HG03175 (cell line): ENCODE data around the gene PDPR.
A peak's percentile ranks its signal among the peaks of the same experiment; 100 is the strongest.
"Not testable (repeated sequence)": the region's sequence is repeated elsewhere in the genome, so short reads cannot be mapped to it uniquely, and the experiment has no call there.

Experiments used
- ATAC-seq: cut with Tn5 transposase; IDR thresholded peaks from one replicate; pipeline ENCODE4 v1.9.1; 2021; ENCODE audit warnings: mild to moderate bottlenecking, moderate library complexity; ENCODE audit not compliant: unreplicated experiment

PDPR gene

DNA sequence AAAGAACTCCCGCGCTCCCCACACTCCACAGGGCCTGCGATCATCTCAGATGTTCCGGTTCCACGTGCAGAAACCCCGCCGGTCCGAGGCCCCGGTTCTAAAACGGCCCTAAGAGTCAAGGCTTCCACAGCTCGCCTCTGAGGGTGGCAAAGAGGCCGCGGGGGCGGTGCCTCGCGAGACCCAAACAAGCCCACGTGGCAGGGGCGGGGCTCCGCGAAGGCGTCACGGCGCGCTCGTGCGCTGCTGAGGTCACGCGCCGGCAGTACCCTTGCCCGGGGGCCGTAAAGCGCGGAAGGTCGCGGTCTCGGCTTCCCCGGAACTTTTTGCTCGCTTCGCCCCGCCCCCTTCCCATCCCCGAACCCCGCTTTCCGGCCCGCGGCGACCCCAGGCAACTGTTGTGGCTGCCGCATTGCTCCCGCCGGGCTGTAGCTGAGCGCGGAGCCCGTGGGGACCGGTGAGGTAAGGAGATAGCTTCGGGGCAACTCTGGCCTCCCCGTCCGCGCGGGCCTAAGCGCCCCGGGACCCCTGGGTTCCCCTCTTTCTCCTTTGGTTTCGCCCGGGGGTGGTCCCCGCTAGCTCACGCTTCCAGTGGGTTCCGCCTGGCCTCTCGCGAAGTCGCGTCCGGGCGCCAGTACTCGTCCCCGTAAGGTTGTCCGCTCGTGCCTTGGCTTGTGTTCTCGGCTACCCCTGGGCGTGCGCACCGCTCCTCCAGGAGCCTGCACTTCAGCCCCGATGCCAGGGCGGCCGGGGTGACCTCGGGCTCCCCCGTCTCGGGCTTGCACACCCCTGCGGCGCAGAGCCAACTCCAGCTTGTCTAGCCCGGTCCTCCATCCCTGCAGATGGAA is at the start of gene PDPR:
Gene PDPR, plus strand, starts transcription at position 351 of the 845 bp plus-strand sequence. CDS start 6,161 bp downstream, outside the sequence.
- peak; percentile 92 for ATAC-seq

- not testable (repeated sequence) for ATAC-seq
Measured at GRCh38 chr16:70064841-70065370, 49.2 kb upstream of the PDPR start.

DNA sequence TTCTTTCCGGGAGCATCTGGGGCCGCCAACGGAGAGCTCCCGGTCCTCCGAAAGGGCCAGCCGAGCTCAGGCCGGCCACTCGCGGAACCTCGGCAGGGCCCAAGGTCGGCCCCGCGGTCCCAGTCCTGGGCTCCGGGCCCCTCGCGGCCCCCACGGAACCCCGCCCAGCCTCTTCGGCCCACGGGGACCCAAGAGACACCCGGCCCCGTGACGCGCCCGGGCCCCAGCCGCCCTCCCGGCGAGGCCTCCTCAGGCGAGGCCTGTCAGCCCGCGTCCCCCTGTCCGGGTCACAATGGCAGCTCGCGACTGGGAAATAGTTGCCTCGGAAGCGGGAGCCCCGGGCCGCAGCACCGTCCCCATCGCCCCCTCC is 48.8 kb upstream of the PDPR start:
- peak; percentile 30 for ATAC-seq

DNA sequence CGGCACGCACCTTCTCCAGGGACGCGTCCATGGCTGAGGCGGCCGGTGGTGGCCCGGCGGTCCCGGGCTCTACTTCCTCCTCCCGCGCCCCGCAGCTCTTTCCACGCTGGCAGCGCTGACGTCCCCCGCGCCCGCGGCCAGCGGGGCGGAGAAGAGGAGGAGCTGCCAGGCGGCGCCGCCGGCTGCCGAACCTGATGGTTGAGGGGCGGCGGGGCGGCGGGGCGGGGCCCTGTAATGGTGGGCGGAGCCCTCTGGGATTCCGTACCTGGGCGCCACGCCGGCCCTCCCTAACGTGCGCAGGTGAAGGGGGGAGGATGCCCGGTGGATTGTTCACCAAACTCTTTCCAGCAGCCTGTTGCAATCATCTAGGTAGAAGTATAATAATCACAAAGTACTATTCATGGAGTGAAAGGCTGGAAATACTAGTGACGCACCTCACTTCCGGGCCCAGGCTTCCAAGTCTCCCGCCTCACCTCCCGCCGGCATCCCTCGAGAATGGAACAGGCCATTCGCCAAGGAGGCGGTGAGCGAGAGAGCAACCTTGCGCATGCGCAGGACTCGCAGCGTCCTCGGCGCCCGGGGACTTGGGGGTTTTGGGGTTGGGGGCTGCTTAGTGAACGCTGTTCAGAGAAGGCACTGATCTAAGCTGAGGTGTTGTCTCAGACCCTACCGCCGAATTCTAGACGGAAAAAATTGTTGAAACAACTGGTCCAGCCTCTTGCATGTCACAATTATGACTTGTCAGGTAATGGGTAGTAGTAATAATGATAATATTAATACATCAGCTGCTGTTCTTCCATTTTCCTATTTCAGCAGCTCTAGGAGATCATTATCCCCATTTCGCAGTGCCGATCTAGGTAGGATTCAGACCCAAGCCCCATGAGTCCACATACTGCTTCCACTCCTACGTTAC is 48.1 kb upstream of the PDPR start:
- peak; percentile 91 for ATAC-seq

DNA sequence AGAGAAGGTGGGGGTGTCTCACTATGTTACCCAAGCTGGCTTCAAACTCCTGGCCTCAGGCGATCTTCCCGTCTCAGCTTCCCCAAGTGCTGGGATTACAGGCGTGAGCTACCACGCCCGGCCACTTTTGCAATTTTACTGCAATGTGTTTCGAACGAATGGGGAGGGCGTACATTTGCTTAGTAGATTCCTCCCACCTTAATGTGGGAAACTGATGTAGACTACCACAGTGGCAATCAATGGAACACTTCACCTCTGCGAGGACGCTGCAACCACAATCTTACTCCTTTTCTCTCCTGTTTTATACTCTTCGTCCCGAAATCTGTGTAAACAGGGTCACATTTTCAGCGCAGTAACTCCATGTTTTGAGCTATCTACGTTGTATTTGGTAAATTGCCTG is 47.4 kb upstream of the PDPR start:
- ATAC-seq, result not testable (repeated sequence)

DNA sequence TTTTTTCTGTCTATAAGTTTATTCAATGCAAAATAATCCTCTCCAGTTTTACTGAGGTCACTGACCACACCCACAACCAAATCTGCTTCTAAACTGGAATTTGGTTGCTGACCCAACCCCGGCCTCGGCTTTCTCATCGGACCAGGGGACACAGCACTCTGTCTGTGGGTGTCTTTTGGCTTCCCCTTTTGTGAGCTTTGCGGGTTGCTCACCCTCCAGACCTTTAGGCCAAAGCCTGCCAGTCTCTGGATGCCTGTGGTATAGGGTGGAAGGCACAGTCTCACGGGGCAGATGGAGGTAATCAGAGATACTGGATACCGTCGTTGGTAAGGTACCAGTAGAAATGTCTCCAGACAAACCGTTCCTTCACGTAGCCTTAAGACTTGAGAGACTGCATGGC is 35.1 kb upstream of the PDPR start:
- ATAC-seq, result not testable (repeated sequence)

DNA sequence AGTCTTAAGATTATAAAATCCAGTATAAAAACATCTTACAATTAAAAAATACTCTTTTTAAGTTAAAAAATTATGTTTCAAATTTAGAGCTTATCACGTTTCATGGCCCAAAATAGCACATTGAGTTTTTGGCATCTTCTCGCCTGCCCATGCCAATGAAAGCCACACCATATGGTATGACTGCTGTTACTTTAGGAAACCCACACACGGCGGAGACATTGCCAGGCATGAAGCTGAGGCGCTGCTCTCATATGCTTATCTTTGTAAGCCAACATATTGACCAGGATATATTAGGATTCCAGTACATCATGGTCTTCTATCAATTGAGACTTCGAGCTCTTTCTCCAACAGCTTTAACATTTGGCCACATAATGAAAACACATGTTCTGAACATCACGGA is 32.9 kb upstream of the PDPR start:
- ATAC-seq, result not testable (repeated sequence)

DNA sequence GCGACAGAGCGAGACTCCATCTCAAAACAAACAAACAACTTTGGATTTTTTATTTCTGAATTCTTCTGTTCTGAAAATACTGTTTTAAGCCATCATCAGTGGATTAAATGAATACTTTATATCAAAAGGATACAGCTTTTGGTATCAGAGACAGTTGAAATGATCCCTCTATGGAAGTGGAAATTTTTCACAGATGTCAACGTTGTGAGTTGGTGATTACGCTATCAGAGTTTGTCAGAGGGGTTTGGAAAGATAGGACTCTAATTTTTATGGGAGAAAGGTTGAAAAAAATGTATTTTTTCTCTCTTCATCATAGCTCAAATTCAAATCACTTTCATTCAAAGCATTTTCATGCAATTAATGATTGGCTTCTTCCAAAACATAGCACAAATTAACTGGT is 30.2 kb upstream of the PDPR start:
- ATAC-seq, result not testable (repeated sequence)

DNA sequence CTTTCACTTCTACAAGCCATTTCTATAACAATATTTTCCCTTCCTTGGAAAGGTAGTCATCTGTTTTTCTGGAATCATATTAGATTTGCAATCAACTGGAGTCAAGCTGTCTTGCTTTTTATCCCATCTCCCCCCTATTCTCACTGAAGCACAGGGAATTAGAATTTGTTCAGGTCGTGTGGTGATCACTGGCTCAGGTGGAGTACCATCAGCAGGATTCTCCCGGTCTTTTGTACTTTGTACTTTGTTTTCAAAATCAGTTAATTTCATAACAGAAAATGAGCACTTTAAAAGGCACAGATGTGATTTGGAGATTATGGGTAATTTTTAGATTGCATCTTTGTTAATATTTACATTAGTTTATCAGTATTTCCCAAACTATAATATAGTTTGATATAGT is 26.0 kb upstream of the PDPR start:
- not testable (repeated sequence) for ATAC-seq

GRCh38 chr16:70088877-70089276 is 25.3 kb upstream of the PDPR start:
- not testable (repeated sequence) for ATAC-seq

- ATAC-seq, result not testable (repeated sequence)
Measured at GRCh38 chr16:70089289-70089688, 24.8 kb upstream of the PDPR start.

- ATAC-seq, result not testable (repeated sequence)
Measured at GRCh38 chr16:70091104-70091503, 23.0 kb upstream of the PDPR start.

DNA sequence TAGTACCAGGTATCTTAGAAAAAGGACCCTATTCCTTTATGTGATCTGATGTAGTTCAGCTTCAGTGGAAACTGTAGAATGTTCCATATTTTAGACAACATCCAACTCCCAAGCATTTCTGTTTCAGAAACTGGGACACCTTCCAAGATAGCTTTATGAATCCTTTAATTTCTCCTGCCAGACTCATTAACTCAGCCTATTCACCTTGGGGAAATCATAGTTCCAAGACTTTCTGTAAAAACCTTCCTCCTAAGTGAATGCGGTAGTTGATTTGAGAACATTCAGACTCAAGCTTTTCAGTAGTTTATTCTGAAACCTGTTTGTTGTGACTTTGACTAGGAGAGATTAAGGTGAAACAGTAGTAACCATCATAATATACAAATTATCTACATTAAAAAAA is 20.0 kb upstream of the PDPR start:
- not testable (repeated sequence) for ATAC-seq

- not testable (repeated sequence) for ATAC-seq
Measured at GRCh38 chr16:70109583-70110279, 4.4 kb upstream of the PDPR start.

DNA sequence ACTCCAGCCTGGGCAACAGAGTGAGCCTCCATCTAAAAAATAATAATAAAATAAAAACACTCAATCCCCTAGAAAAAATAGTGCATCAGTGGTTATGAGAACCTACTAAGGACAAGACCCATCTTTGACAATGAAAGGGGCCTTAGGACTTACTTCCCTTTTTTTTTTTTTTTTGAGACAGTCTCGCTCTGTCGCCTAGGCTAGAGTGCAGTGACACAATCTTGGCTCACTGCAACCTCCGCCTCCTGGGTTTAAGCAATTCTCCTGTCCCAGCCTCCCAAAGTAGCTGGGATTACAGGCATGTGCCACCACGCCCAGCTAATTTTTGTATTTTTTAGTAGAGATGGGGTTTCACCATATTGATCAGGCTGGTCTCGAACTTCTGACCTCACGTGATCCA is 2.0 kb upstream of the PDPR start:
- not testable (repeated sequence) for ATAC-seq

DNA sequence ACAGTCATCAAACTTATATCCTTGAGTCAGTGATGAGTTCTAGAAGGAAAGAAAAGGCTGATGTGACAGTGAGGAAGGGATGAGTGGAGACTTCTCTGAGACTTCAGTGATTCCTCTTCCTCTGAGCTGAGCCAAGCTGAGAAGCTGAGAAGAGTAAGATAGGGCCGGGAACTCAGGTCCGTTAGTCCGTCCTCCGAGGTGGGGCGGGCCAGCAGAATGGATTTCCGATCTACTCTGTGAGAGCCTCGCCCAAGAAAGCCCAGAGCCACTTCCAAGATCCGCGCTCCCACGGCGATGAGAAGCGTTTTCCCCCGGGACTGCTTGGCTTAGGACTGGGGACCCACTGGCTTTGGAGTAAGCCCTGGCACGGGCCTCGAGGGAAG is 542 bp upstream of the PDPR start:
- peak; percentile 20 for ATAC-seq

DNA sequence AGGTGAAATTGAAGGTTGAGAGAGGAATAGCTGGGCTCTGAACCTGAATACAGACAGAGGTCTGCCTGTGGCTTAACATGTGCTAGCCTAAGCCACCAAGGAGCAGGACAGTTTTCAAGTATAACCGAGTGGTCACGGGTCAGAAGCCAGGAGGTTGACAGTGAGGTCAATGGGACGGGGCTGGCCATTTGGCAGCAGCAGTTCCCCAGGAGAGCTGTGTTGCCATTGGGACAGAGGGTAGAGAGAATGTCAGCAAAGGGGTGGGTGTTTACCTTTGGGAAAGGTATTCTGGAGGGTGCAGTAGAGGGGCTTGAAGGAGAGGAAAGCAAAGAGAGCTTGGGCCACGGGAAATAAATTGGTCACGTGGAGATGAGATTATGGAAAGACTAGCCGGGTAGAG is 4.2 kb downstream of the PDPR start:
- not testable (repeated sequence) for ATAC-seq

- not testable (repeated sequence) for ATAC-seq
Measured at GRCh38 chr16:70118776-70119175, 4.6 kb downstream of the PDPR start.

- not testable (repeated sequence) for ATAC-seq
Measured at GRCh38 chr16:70120398-70120797, 6.3 kb downstream of the PDPR start.

DNA sequence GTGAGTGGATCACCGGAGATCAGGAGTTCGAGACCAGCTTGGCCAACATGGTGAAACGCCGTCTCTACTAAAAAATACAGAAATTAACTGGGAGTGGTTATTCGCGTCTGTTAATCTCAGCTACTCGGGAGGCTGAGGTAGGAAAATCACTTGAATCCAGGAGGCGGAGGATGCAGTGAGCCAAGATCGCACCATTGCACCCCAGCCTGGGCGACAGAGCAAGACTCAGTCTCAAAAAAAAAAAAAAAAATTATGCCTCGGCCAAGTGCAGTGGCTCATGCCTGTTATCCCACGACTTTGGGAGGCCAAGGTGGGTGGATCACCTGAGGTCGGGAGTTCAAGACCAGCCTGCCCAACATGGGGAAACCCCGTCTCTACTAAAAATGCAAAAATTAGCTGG is 9.7 kb downstream of the PDPR start:
- ATAC-seq, result not testable (repeated sequence)

DNA sequence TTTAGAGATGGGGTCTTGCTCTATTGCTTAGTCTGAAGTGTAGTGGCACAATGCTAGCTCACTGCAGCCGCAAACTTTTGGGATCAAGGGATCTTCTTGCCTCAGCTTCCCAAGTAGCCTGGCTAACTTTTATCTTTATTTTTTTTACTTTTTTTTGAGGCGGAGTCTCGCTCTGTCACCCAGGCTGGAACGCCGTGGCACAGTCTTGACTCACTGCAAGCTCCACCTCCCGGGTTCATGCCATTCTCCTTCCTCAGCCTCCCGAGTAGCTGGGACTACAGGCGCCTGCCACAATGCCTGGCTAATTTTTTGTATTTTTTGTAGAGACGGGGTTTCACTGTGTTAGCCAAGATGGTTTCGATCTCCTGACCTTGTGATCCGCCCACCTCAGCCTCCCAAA is 12.1 kb downstream of the PDPR start:
- not testable (repeated sequence) for ATAC-seq
